Common myeloid progenitor, CD34-positive (primary cell): ENCODE data around the gene RPUSD3.
"Not testable (repeated sequence)": the region's sequence is repeated elsewhere in the genome, so short reads cannot be mapped to it uniquely, and the experiment has no call there.

Experiments used
- CTCF ChIA-PET: fragments of 350-600 bp; sonication (Branson Sonifier 250); formaldehyde crosslinking; loops from one replicate; lab custom pipeline; 2021; ENCODE audit warnings: antibody characterized with exemption; lab: Charles Lee
- POLR2A ChIA-PET: fragments of 350-600 bp; sonication (Branson Sonifier 250); formaldehyde crosslinking; loops from one replicate; lab custom pipeline; 2021; ENCODE audit warnings: antibody characterized with exemption; lab: Charles Lee
- DNase-seq, 3 donors: peaks; one replicate each; pipeline versions ENCODE4 v3.0.0 to v3.0.0-alpha.2; 2013
- H3K27ac ChIP-seq, 2 experiments: 1 replicate in 1 of 2; 2 replicates in 1 of 2; pipeline ENCODE4 v1.7.0; 2013; ENCODE audit warnings: inconsistent platforms in 2 of 2, low read length in 2 of 2, mild to moderate bottlenecking in 2 of 2, low read depth in 1 of 2, moderate library complexity in 1 of 2; ENCODE audit not compliant: severe bottlenecking in 2 of 2, insufficient read depth in 1 of 2, poor library complexity in 1 of 2
- H3K27me3 ChIP-seq, 5 experiments: replicated peaks in 2 of 5; 1 replicate in 3 of 5; 2 replicates in 2 of 5; pipeline versions ENCODE4 v1.6.1 to v1.7.0; 2013; ENCODE audit warnings: low read length in 4 of 5, mild to moderate bottlenecking in 2 of 5, moderate library complexity in 2 of 5, inconsistent platforms in 1 of 5; ENCODE audit not compliant: insufficient read depth in 5 of 5, control insufficient read depth in 4 of 5
- H3K36me3 ChIP-seq, 4 experiments: 1 replicate in 2 of 4; 2 replicates in 2 of 4; pipeline versions ENCODE4 v1.6.1 to v1.7.0; 2013; ENCODE audit warnings: low read length in 3 of 4, control low read depth in 1 of 4, mild to moderate bottlenecking in 1 of 4; ENCODE audit not compliant: control insufficient read depth in 4 of 4, insufficient read depth in 4 of 4
- H3K4me1 ChIP-seq, 4 experiments: 1 replicate in 3 of 4; 2 replicates in 1 of 4; pipeline versions ENCODE4 v1.6.1 to v1.7.1; 2013; ENCODE audit warnings: low read length in 3 of 4, mild to moderate bottlenecking in 3 of 4, control low read depth in 1 of 4, inconsistent platforms in 1 of 4, moderate library complexity in 1 of 4; ENCODE audit not compliant: control insufficient read depth in 4 of 4, insufficient read depth in 4 of 4; ENCODE audit errors: control extremely low read depth in 1 of 4
- H3K4me3 ChIP-seq, 7 experiments: 1 replicate in 4 of 7; 2 replicates in 3 of 7; pipeline versions ENCODE4 v1.5.1 to v1.7.0; 2013; ENCODE audit warnings: mild to moderate bottlenecking in 7 of 7, low read length in 6 of 7, moderate library complexity in 6 of 7, inconsistent platforms in 2 of 7, low read depth in 2 of 7, control low read depth in 1 of 7; ENCODE audit not compliant: insufficient read depth in 4 of 7, control insufficient read depth in 1 of 7; ENCODE audit errors: extremely low read depth in 1 of 7
- H3K9me3 ChIP-seq, 5 experiments: 1 replicate in 4 of 5; 2 replicates in 1 of 5; pipeline versions ENCODE4 v1.6.1 to v1.7.1; 2013; ENCODE audit warnings: low read length in 4 of 5, mild to moderate bottlenecking in 2 of 5, inconsistent platforms in 1 of 5, low read depth in 1 of 5, moderate library complexity in 1 of 5; ENCODE audit not compliant: control insufficient read depth in 4 of 5, insufficient read depth in 2 of 5; ENCODE audit errors: control extremely low read depth in 1 of 5
- WGBS: methylation state at CpG from one replicate; pipeline ENCODE4 v1.1.5; 2013; ENCODE audit not compliant: insufficient coverage; 5-methylcytosine and 5-hydroxymethylcytosine counted together

The RPUSD3 gene

DNA sequence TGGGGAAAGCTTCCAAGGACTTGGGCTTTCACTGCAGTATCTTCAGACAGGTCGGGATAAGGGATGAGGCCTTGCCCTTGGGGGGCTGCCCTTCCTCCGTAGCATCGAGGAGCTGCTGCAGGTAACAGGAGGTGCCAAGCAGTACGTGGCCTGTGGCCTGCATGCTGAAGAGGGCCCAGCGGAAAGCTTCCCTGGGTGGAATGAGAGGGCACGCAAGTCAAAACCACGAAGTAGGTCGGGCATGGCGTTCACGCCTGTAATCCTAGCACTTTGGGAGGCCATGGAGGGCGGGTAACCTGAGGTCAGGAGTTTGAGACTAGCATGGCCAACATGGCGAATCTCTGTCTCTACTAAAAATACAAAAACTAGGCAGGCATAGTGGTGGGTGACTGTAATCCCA, 23.3 kb upstream of the RPUSD3 start:
- peaks cover 0 to 11% (median 4%) of the 10 kb centered on the region in 4 experiments for H3K4me1 ChIP-seq
- POLR2A ChIA-PET: interaction anchor here (1.0 kb wide), 1 partner anchor 22 kb away, joined by 3 read pairs; no protein-coding TSS in a partner anchor

DNA sequence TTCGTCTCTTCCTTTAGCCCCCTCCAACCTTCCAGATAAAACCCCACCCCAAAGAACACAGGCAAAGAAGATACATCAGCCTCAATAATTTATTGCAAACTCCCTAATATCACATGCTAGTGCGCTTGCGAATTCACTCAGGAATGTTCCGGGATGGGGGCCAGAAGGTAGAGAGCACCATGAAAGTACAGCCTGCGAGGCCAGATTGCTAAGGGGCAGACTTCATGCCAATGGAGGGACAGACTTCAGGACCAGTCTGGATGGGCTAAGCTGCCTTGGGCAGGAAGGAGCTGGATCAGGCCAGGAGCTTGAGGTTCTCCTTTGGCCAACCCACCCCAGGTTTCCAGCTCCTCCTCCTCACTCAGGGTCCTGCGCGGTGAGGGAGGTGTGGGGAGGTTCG, 22.8 kb upstream of the RPUSD3 start:
- CTCF ChIA-PET: interaction anchor here (0.7 to 1.9 kb wide), 2 partner anchors 42 to 47 kb away, joined by 3 to 7 read pairs; no protein-coding TSS in a partner anchor
- Histone ChIP-seq H3K27me3 (no peaks in the 10 kb centered on the region), H3K36me3 (no peaks in the 10 kb centered on the region), H3K4me1 (peaks cover 0 to 11% (median 7%) of the 10 kb centered on the region in 4 experiments), H3K27ac (no peak overlapping the region), H3K4me3 (no peak overlapping the region), H3K9me3 (no peaks in the 10 kb centered on the region)
- DNase-seq: no peak
- WGBS: 100% methylated on average over 7 of the region's 8 CpGs
- POLR2A ChIA-PET: no interaction called here

More for the DNA sequence above, 23.3 kb upstream of the RPUSD3 start:
- no peak for DNase-seq
- Histone ChIP-seq H3K4me3 (no peak overlapping the region), H3K27me3 (no peaks in the 10 kb centered on the region), H3K27ac (no peak overlapping the region), H3K36me3 (no peaks in the 10 kb centered on the region), H3K9me3 (no peaks in the 10 kb centered on the region)
- WGBS: 98% methylated on average over 12 of the region's 12 CpGs
- CTCF ChIA-PET: interaction anchor here (1.9 kb wide), 1 partner anchor 46 kb away, joined by 7 read pairs; no protein-coding TSS in a partner anchor

DNA sequence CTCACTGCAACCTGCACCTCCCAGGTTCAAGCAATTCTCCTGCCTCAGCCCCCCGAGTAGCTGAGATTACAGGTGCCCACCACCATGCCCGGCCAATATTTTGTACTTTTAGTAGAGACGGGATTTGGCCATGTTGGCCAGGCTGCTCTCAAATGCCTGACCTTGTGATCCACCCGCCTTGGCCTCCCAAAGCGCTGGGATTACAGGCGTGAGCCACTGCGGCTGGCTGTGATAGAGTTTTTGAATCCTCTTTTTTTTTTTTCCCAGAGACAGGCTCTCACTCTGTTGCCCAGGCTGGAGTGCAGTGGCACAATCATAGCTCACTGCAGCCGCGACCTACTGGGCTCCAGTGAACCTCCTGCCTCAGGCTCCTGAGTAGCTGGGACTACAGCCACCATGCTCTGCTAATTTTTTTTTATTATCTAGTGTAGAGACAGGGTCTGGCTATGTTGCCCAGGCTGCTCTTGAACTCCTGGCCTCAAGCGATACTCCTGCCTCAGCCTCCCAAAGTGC, 21.4 kb upstream of the RPUSD3 start:
- ChIA-PET POLR2A (interaction anchor here (0.7 kb wide), 1 partner anchor 114 kb away, joined by 3 read pairs; no protein-coding TSS in a partner anchor), CTCF (interaction anchor here (1.0 to 1.3 kb wide), 3 partner anchors 15 to 42 kb away, joined by 3 read pairs; partner anchors contain the start of gene CIDEC)
- not testable (repeated sequence) for H3K9me3 ChIP-seq, DNase-seq, H3K36me3 ChIP-seq, H3K27me3 ChIP-seq, H3K27ac ChIP-seq, H3K4me3 ChIP-seq
- H3K4me1 ChIP-seq: peaks cover 0 to 11% (median 6%) of the 10 kb centered on the region in 4 experiments
- WGBS: 98% methylated on average over 7 of the region's 10 CpGs

DNA sequence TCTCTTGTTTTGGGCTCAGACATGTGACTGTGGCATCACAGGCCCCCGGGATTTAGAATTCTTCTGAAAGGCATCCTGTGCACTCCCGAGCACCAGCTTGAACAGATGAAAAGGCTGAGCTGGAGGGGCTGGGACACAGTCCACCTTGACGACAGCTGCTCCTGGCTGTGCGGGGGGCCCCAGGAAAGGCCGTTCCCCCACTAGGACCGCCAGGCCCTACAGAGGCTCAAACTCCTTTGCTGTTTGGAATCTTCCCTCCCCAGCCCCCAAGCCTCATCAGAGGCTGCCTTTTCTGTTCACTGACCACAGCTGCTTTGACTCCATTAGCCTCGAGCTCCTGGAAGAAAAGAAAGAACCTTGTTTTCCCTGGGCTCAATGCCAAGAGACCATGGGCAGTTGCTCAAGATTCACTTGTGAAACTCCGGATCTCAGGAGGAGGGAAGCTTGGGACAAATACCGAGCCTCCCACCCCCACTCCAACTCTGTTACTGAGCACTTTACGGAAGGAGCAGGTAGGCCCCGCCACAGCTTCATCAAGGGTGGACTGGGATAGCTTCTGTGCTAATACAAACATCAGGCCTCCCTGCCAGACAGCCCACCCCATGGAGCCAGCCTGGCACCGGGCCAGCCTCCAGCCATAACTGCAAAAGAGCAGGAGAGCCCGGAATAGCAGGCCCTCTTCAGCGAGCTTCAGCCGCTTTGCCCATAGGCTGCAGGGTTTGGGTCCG, 20.6 kb upstream of the RPUSD3 start:
- ChIA-PET CTCF (interaction anchor here (0.8 to 1.9 kb wide), 8 partner anchors 10 to 82 kb away, joined by 3 to 4 read pairs (median 3); partner anchors contain the start of gene CIDEC), POLR2A (no interaction called here)
- WGBS: 96% methylated on average over 11 of the region's 16 CpGs
- Histone ChIP-seq H3K27ac (no peak overlapping the region), H3K4me3 (no peak overlapping the region), H3K4me1 (peaks cover 0 to 11% (median 6%) of the 10 kb centered on the region in 4 experiments), H3K36me3 (no peaks in the 10 kb centered on the region), H3K27me3 (no peaks in the 10 kb centered on the region), H3K9me3 (no peaks in the 10 kb centered on the region)
- DNase-seq: no peak

DNA sequence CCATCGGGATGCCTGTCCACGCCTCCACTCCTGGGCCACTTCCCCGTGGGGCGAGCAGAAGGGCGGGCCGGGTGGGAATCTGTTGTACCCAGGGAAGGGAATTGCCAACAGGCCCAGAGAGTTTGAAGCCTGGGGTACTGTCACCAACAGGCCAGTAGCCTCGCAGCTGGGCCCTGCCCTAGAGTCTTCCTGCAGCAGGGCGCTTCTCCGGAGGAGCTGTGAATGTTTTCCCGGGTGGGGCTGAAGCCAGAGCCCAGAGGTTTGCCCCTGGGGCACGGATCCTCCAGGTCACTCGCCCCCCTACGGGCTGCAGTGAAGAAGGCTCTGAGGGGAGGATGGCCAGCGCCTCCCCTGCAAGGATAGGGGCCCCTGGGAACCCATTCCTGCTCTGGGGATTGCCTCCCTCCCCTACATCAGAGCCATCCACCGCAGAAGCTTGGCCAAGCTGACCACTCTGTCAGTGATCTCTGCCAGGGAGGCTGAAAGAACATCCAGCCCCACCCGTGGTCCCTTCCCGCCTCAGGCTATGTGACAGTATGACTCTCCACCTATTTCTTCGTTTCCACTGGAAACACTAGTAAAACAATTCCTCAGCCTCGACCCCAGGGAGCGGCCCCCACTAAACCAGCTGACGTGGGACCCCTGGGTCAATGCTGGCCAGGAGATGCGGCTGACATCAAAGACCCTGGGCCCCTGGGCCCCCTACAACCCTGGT, 19.4 kb upstream of the RPUSD3 start:
- ChIA-PET CTCF (interaction anchor here (1.9 kb wide), 1 partner anchor 28 kb away, joined by 4 read pairs; no protein-coding TSS in a partner anchor), POLR2A (no interaction called here)
- WGBS: 83% methylated on average over 21 of the region's 22 CpGs

DNA sequence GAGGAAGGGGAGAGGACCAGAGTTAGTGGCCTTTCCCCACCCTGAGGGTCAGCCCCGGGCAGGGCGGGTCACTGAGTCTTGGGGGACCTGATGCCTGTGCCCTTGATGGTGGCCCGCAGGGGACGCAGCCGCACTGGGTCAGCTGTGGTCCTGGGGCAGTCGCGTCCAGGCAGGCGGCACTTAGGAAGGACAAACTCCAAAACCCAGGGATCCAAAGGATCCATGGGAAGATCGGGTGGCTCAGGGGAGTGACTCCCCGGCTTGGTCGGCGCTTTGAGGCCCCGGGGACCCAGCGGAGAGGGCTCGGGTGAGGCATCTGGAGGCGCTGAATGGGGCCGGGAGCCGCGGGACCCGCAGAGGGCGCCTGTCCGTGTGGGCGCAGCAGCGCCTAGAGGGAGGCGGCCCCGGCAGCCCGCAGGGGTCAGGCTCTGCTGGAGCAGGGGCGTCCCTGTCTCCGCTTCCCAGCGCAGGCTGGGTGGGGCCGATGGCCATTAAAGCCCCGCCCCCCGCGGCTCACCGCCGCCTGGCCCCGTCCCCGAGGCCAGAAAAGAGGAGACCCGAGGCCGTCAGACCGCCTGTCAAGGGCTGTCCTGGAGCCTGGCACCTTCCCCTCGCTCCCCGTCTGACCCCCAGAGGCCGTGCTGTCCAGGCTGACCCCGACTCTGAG, 18.7 kb upstream of the RPUSD3 start:
- H3K27me3 ChIP-seq: no peaks in the 10 kb centered on the region
- H3K4me3 ChIP-seq: peak overlapping the region in 4 of 7 experiments; percentile 17 to 57 (median 34)

More for the DNA sequence above, 19.4 kb upstream of the RPUSD3 start:
- H3K36me3 ChIP-seq: no peaks in the 10 kb centered on the region
- no peak overlapping the region for H3K27ac ChIP-seq
- no peak for DNase-seq
- H3K4me3 ChIP-seq: peak overlapping the region in 3 of 7 experiments; percentile 17 to 57 (median 19)
- H3K4me1 ChIP-seq: peaks cover 0 to 11% (median 6%) of the 10 kb centered on the region in 4 experiments
- no peaks in the 10 kb centered on the region for H3K27me3 ChIP-seq
- no peaks in the 10 kb centered on the region for H3K9me3 ChIP-seq

More for the DNA sequence above, 18.7 kb upstream of the RPUSD3 start:
- CTCF ChIA-PET: interaction anchor here (1.9 kb wide), 1 partner anchor 29 kb away, joined by 4 read pairs; no protein-coding TSS in a partner anchor
- Histone ChIP-seq H3K9me3 (no peaks in the 10 kb centered on the region), H3K36me3 (no peaks in the 10 kb centered on the region), H3K27ac (no peak overlapping the region), H3K4me1 (peaks cover 0 to 11% (median 6%) of the 10 kb centered on the region in 4 experiments)
- POLR2A ChIA-PET: interaction anchor here (0.7 kb wide), 1 partner anchor 71 kb away, joined by 3 read pairs; no protein-coding TSS in a partner anchor
- peak; percentile 65 to 68 (median 65) for DNase-seq
- 9% methylated on average over 36 of the region's 45 CpGs for whole genome bisulfite sequencing
